Parathyroid adenoma (tissue), 2 donors: ENCODE measurements around the gene TMEM273.

Experiments used
- H2AFZ ChIP-seq: fragments of 300-600 bp; sonication (generic); one replicate; pipeline ENCODE4 v1.7.0; 2017; ENCODE audit warnings: antibody characterized with exemption, mild to moderate bottlenecking
- H3K27ac ChIP-seq: fragments of 300-600 bp; sonication (generic); one replicate; pipeline ENCODE4 v1.7.0; 2017
- H3K27me3 ChIP-seq: fragments of 300-600 bp; sonication (generic); one replicate; pipeline ENCODE4 v1.7.0; 2017; ENCODE audit warnings: low read length; ENCODE audit not compliant: control insufficient read depth, insufficient read depth
- H3K36me3 ChIP-seq: fragments of 300-600 bp; sonication (generic); one replicate; pipeline ENCODE4 v1.7.0; 2017; ENCODE audit warnings: low read length; ENCODE audit not compliant: control insufficient read depth, insufficient read depth
- H3K4me1 ChIP-seq: fragments of 300-600 bp; sonication (generic); one replicate; pipeline ENCODE4 v1.7.0; 2017; ENCODE audit warnings: control low read depth
- H3K4me2 ChIP-seq: fragments of 300-600 bp; sonication (generic); one replicate; pipeline ENCODE4 v1.7.0; 2017; ENCODE audit warnings: low read length
- H3K4me3 ChIP-seq: fragments of 300-600 bp; sonication (generic); one replicate; pipeline ENCODE4 v1.7.0; 2017; ENCODE audit warnings: low read depth, low read length
- H3K79me2 ChIP-seq: fragments of 300-600 bp; sonication (generic); one replicate; pipeline ENCODE4 v1.7.0; 2017; ENCODE audit warnings: control low read depth
- H3K9ac ChIP-seq: fragments of 300-600 bp; sonication (generic); one replicate; pipeline ENCODE4 v1.7.0; 2017; ENCODE audit warnings: mild to moderate bottlenecking
- H3K9me3 ChIP-seq: fragments of 300-600 bp; sonication (generic); one replicate; pipeline ENCODE4 v1.7.0; 2017; ENCODE audit warnings: low read length; ENCODE audit not compliant: control insufficient read depth
- TF ChIP-seq, protein P1 (sequence below): fragments of 300-600 bp; sonication (generic); IDR thresholded peaks from one replicate; pipeline ENCODE4 v1.7.0; 2017; ENCODE audit warnings: antibody characterized with exemption, mild to moderate bottlenecking
- donor health status: primary hyperparathyroidism.

Gene TMEM273

DNA sequence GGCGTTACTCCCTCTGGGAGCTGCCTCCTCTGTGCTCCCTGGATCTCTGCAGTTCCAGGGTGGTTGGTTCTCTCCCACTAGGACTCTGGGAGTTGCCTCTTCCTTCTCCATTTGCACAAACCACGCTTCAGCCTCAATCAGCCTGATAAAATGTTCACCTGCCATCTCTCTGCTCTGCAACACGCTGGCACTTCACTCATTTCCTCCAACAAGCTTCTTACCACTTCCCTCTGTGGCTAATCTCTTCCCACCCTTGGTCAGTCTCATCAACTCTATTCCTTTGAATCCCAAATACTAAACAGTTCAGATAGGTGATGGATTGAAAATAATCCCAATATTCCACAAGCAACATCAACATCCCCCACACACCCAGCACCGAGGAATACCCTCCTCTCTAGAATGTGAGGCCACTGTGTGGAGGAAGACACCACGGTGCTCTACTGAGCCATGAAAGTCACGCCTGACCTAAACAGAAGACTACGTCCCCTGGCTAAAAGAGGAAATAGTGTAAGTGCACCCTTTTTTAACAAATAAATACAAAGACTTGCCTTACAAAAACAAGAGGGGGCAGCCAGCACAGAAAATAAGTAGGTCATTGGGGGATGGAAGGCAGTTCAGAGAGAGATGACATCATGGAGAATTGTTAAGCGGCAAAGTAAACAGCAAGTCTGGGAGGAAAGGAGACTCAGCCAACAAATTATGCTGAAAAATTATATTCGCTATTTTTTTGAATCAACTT is 52.4 kb downstream of the TMEM273 start:
- H3K27me3 ChIP-seq: no peaks in the 10 kb centered on the region
- H3K4me1 ChIP-seq: no peaks in the 10 kb centered on the region
- H2AFZ ChIP-seq: no peak overlapping the region
- no peaks in the 10 kb centered on the region for H3K9me3 ChIP-seq
- H3K79me2 ChIP-seq: no peaks in the 10 kb centered on the region
- TF ChIP-seq, protein P1, sequence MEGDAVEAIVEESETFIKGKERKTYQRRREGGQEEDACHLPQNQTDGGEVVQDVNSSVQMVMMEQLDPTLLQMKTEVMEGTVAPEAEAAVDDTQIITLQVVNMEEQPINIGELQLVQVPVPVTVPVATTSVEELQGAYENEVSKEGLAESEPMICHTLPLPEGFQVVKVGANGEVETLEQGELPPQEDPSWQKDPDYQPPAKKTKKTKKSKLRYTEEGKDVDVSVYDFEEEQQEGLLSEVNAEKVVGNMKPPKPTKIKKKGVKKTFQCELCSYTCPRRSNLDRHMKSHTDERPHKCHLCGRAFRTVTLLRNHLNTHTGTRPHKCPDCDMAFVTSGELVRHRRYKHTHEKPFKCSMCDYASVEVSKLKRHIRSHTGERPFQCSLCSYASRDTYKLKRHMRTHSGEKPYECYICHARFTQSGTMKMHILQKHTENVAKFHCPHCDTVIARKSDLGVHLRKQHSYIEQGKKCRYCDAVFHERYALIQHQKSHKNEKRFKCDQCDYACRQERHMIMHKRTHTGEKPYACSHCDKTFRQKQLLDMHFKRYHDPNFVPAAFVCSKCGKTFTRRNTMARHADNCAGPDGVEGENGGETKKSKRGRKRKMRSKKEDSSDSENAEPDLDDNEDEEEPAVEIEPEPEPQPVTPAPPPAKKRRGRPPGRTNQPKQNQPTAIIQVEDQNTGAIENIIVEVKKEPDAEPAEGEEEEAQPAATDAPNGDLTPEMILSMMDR: no peak
- H3K36me3 ChIP-seq: no peaks in the 10 kb centered on the region
- no peak overlapping the region for H3K9ac ChIP-seq
- no peak overlapping the region for H3K4me3 ChIP-seq
- H3K4me2 ChIP-seq: no peak overlapping the region
- no peak overlapping the region for H3K27ac ChIP-seq

DNA sequence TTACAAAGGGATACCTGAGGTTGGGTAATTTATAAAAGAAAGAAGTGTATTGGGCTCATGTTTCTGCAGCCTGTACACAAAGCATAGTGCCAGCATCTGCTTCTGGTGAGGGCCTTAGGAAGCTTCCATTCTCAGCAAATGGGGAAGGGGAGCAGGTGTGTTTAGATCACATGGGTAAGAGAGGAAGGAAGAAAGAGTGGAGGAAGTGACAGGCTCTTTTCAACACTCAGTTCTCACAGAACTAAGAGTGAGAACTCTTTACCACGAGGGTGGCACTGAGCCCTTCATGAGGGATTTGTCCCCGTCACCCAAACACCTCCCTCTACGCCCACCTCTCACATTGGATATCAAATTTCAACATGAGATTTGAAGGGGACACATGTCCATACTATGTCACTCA is 53.9 kb downstream of the TMEM273 start:
- Histone ChIP-seq H3K4me1 (no peaks in the 10 kb centered on the region), H3K27ac (no peak overlapping the region), H3K9me3 (no peaks in the 10 kb centered on the region), H3K27me3 (no peaks in the 10 kb centered on the region), H3K4me3 (no peak overlapping the region), H2AFZ (no peak overlapping the region), H3K79me2 (no peaks in the 10 kb centered on the region), H3K4me2 (no peak overlapping the region), H3K36me3 (no peaks in the 10 kb centered on the region), H3K9ac (no peak overlapping the region)
- TF ChIP-seq, protein P1: no peak

DNA sequence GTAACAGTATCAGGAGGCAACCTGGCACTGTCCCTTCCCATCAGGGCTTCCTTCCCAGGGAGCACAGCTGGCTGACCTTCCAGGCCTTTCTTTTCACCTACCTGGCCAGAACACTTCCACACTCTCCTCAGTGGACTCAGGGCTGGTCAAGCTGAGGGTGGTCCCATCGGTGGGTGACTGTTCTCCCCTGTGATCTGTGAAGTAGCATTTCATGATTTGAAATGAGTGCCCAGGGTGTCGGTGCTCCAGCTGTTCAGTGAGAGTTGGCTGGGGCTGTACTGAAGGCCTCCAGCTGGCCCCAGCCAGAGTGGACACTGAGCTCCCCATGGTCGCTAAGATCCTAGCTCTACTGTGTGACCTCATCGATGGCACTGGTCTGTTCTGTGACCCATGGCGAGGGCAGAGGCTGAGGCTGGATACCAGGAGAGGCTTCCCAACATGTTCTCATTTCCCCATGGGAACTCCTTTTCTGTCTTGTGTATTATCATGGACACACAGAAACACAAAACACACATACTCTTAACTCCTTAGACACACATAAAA is 54.4 kb downstream of the TMEM273 start, which contains the start of gene FAM170B:
TSS of gene FAM170B (minus strand) at position 316 of the 543 bp plus-strand sequence. CDS start at position 213, 103 bp downstream.
- TF ChIP-seq, protein P1: no peak
- Histone ChIP-seq H2AFZ (no peak within 1 kb of the TSS), H3K79me2 (no peaks in the 10 kb centered on the region), H3K27me3 (no peaks in the 10 kb centered on the region), H3K36me3 (no peaks in the 10 kb centered on the region), H3K9ac (no peak within 1 kb of the TSS), H3K4me3 (no peak within 1 kb of the TSS), H3K27ac (no peak within 1 kb of the TSS), H3K9me3 (no peaks in the 10 kb centered on the region), H3K4me1 (no peaks in the 10 kb centered on the region), H3K4me2 (no peak within 1 kb of the TSS)

GRCh38 chr10:49132362-49132737 is 55.8 kb downstream of the TMEM273 start:
- TF ChIP-seq, protein P1: no peak
- Histone ChIP-seq H3K9ac (no peak overlapping the region), H3K9me3 (no peaks in the 10 kb centered on the region), H3K36me3 (no peaks in the 10 kb centered on the region), H3K4me2 (no peak overlapping the region), H3K4me1 (no peaks in the 10 kb centered on the region), H3K4me3 (no peak overlapping the region), H3K27ac (no peak overlapping the region), H3K27me3 (no peaks in the 10 kb centered on the region), H3K79me2 (no peaks in the 10 kb centered on the region), H2AFZ (no peak overlapping the region)
